ENCODE measurements around the gene BRINP3.

GRCh38 chr1:190138266-190138665 is 339.4 kb downstream of the BRINP3 start:
- TF ChIP-seq CTCF (IDR thresholded peaks at IDR 0.05), result no peak
- TF ChIP-seq POLR2A (IDR thresholded peaks at IDR 0.05), result no peak
